Measurements from ENCODE around the gene NUB1. TPM values are rescaled to one million over a fixed set of nuclear protein-coding genes. Genes with fewer than 3 reads are reported as not detected.

The NUB1 gene
- 30.1 and 37.4 TPM in 2 replicates for total RNA-seq

GRCh38 chr7:151341357-151342101 is at the start of gene NUB1:
NUB1 (plus strand) TSS chr7:151341812; CDS start chr7:151345350, 3,538 bp downstream.

GRCh38 chr7:151409667-151410404 is 68.2 kb downstream of the NUB1 start, which contains the start of gene WDR86:
WDR86 (minus strand) TSS chr7:151410038; CDS start chr7:151409589, 449 bp downstream.

Other genes starting within 250 kb of the NUB1 start
- under 0.01 TPM in 1 of 2 replicates, not detected in the other for gene GBX1, start 174.1 kb upstream of the NUB1 start, total RNA-seq
- gene ASB10, start 154.6 kb upstream of the NUB1 start, total RNA-seq = not detected in 2 replicates
- gene H2BK1, start 131.3 kb upstream of the NUB1 start, total RNA-seq = not detected in 2 replicates
- 76.1 and 90.5 TPM in 2 replicates for gene ABCF2, start 114.6 kb upstream of the NUB1 start, total RNA-seq
- gene CHPF2, start 109.3 kb upstream of the NUB1 start, total RNA-seq = 82.7 and 91.5 TPM in 2 replicates
- gene SMARCD3, start 93.1 kb upstream of the NUB1 start, total RNA-seq = 2.7 and 5.2 TPM in 2 replicates
- gene WDR86, start 68.2 kb downstream of the NUB1 start, total RNA-seq = not detected in 2 replicates
- gene CRYGN, start 98.3 kb downstream of the NUB1 start, total RNA-seq = not detected in 2 replicates
- gene RHEB, start 178.1 kb downstream of the NUB1 start, total RNA-seq = 50.0 and 61.7 TPM in 2 replicates

Measured in vein endothelial cell (primary cell).